ENCODE results near the gene PDAP1. TPM values are rescaled to one million over a fixed set of nuclear protein-coding genes. Genes with fewer than 3 reads are reported as not detected.

PDAP1 gene
- total and polyA plus RNA-seq, 2 of the 8 experiments (the other 6 are each of a cell fraction or from before 2014, with no cell fraction given): 26.6 to 169 TPM

DNA sequence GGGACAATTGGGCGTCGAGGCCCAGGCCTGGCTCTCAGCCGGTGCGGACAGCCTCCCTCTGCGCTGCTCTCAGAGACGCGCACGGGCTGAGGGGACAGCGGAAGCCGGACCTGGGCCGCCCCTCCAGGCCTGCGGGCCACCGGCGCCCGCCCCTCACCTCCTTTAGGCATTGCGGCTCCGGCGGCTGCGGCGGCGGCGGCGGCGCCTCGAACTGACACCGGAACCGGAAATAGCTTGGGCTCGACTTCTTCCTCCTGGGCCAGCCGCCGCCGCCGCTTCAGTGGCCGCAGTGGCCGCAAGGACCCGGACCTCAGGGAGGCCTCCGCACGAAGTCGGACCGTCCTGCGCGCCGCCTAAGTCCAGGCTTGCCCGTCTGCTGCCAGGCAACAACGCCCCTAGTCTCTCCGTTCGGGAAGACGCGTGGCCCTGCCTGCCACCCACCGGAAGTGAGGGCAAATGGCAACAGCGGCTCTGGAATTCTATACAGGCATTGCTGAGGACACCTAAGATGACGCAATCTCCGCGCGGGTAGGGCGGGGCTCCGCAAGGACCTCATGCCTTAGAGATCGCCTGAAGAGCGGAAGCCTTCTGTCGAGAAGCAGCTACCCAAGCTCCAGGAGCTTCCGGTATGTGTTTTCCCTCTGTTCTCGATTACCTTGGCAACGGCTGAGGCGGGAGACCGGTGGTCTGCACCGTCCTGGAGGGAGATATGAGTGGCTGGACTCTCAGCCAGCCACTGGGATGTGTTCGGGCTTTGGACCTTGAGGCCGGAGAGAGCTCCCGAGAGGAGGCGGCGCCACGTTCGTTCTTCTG lies at the start of gene PDAP1, which contains the start of gene BUD31 (continued):
- TF ChIP-seq KDM4A (IDR thresholded peaks at IDR 0.05; ENCODE audit: low read depth, low read length, severe bottlenecking) (peak; percentile 69), BCL11A (IDR thresholded peaks at IDR 0.05; ENCODE audit: low read depth in 2 of 2, low read length in 2 of 2) (no peak), TEAD4 (IDR thresholded peaks at IDR 0.05; ENCODE audit: low read depth, low read length) (peak; percentile 18; the same call in 1 of the 2 replicates), CTBP2 (IDR thresholded peaks at IDR 0.05; ENCODE audit: borderline replicate concordance, insufficient read depth, insufficient read length, low read length) (no peak), EP300 (IDR thresholded peaks at IDR 0.05; ENCODE audit: borderline replicate concordance in 1 of 2, low read depth in 2 of 2, low read length in 2 of 2) (0 out of 3 replicates have a peak, but pooled peaks of 1 of the 2 experiments have one; percentile 4), CREB1 (IDR thresholded peaks at IDR 0.05) (peak; percentile 89), POLR2A (IDR thresholded peaks at IDR 0.05; ENCODE audit: control extremely low read depth in 1 of 2, low read depth in 2 of 2, low read length in 2 of 2) (peak; percentile 61 to 78), TAF1 (IDR thresholded peaks at IDR 0.05; ENCODE audit: low read depth, low read length) (peak; percentile 94), SP4 (IDR thresholded peaks at IDR 0.05; ENCODE audit: low read length) (peak; percentile 100), JUN (IDR thresholded peaks at IDR 0.05; ENCODE audit: low read depth, low read length) (peak; percentile 97), CHD1 (IDR thresholded peaks at IDR 0.05; ENCODE audit: low read depth, low read length) (no peak), HDAC6 (IDR thresholded peaks at IDR 0.05; ENCODE audit: low read depth, low read length) (no peak), HDAC2 (IDR thresholded peaks at IDR 0.05; ENCODE audit: borderline replicate concordance in 1 of 2, low read depth in 2 of 2, low read length in 2 of 2) (peak in 1 of 2 experiments; percentile 69; a peak in 2 of 4 replicates), KDM5A (IDR thresholded peaks at IDR 0.05; ENCODE audit: low read length) (peak; percentile 13; the same call in 1 of the 2 replicates), RXRA (IDR thresholded peaks at IDR 0.05; ENCODE audit: insufficient read depth, low read depth, low read length) (0 out of 2 replicates have a peak, but pooled peaks have one; percentile 36), CEBPB (IDR thresholded peaks at IDR 0.05; ENCODE audit: low read depth, low read length) (peak; percentile 100), YY1 (IDR thresholded peaks at IDR 0.05; ENCODE audit: low read depth, low read length) (no peak), SIN3A (conservative IDR thresholded peaks at IDR 0.05 in 1 of 2, IDR thresholded peaks at IDR 0.05 in 1 of 2; ENCODE audit: low read depth in 1 of 2, low read length in 2 of 2) (peak; percentile 65 to 93; a peak in 2 of 4 replicates), ZNF274 (IDR thresholded peaks at IDR 0.05; ENCODE audit: borderline replicate concordance, extremely low read depth, low read length) (no peak), MAFK (IDR thresholded peaks at IDR 0.05; ENCODE audit: low read depth, low read length) (no peak), TCF12 (IDR thresholded peaks at IDR 0.05; ENCODE audit: low read depth, low read length) (no peak)
- TF ChIP-seq, protein P1, sequence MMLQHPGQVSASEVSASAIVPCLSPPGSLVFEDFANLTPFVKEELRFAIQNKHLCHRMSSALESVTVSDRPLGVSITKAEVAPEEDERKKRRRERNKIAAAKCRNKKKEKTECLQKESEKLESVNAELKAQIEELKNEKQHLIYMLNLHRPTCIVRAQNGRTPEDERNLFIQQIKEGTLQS (IDR thresholded peaks at IDR 0.05; ENCODE audit: insufficient read depth, low read depth, low read length): peak; percentile 98
- TF ChIP-seq, protein P2, sequence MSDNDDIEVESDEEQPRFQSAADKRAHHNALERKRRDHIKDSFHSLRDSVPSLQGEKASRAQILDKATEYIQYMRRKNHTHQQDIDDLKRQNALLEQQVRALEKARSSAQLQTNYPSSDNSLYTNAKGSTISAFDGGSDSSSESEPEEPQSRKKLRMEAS (IDR thresholded peaks at IDR 0.05): peak; percentile 76
